Kidney (tissue), 14 donors: Measurements from ENCODE around the gene LRRC59. TPM values are rescaled to one million over a fixed set of nuclear protein-coding genes. Genes with fewer than 3 reads are reported as not detected.
"Not testable (repeated sequence)": the region's sequence is repeated elsewhere in the genome, so short reads cannot be mapped to it uniquely, and the experiment has no call there.

Experiments used
- DNase-seq, 5 donors: peaks; one replicate each; pipeline ENCODE4 v3.0.0-alpha.2; 2013 to 2020
- FAIRE-seq: peaks from 2 replicates; lab custom pipeline; 2012; peaks lifted over from hg19 to GRCh38; lab: Jason Lieb, UNC
- H3K27ac ChIP-seq, 2 donors: one replicate each; pipeline ENCODE4 v1.7.0; 2013; ENCODE audit warnings: low read depth in 2 of 2, low read length in 2 of 2, inconsistent platforms in 1 of 2
- H3K27me3 ChIP-seq: one replicate; pipeline ENCODE4 v1.7.1; 2013; ENCODE audit warnings: low read length, inconsistent platforms; ENCODE audit not compliant: control insufficient read depth, insufficient read depth
- H3K36me3 ChIP-seq, 3 donors: one replicate each; pipeline versions ENCODE4 v1.7.0 to v1.7.1; 2013; ENCODE audit warnings: low read length in 3 of 3, control low read depth in 1 of 3, inconsistent platforms in 1 of 3; ENCODE audit not compliant: insufficient read depth in 3 of 3, control insufficient read depth in 2 of 3
- H3K4me1 ChIP-seq, 3 donors: one replicate each; pipeline versions ENCODE4 v1.7.0 to v1.7.1; 2013; ENCODE audit warnings: low read length in 3 of 3, inconsistent platforms in 1 of 3, low read depth in 1 of 3; ENCODE audit not compliant: control insufficient read depth in 2 of 3, insufficient read depth in 2 of 3
- H3K4me3 ChIP-seq, 3 donors: one replicate each; pipeline versions ENCODE4 v1.7.0 to v1.8.1; 2013; ENCODE audit warnings: low read length in 3 of 3, control low read depth in 1 of 3, inconsistent platforms in 1 of 3
- H3K9ac ChIP-seq, 3 donors: one replicate each; pipeline versions ENCODE4 v1.7.0 to v1.7.1; 2013; ENCODE audit warnings: low read length in 3 of 3, control low read depth in 1 of 3, inconsistent platforms in 1 of 3
- H3K9me3 ChIP-seq, 3 donors: one replicate each; pipeline versions ENCODE4 v1.7.0 to v1.7.1; 2013; ENCODE audit warnings: low read length in 3 of 3, control low read depth in 1 of 3, inconsistent platforms in 1 of 3; ENCODE audit not compliant: control insufficient read depth in 2 of 3, insufficient read depth in 1 of 3
- CTCF ChIP-seq: IDR thresholded peaks from 3 replicates; pipeline ENCODE4 v1.5.1; 2012; ENCODE audit warnings: mild to moderate bottlenecking, moderate library complexity, borderline replicate concordance; ENCODE audit not compliant: insufficient read depth; ENCODE audit errors: extremely low read depth
- intact Hi-C: fragments of 100-400 bp; cut with DNase I; formaldehyde crosslinking; loops from one replicate; pipeline ENCODE4 v1.11.1; 2022
- polyA plus RNA-seq: library from polyadenylated mRNA; stranded (reverse); fragments of 350-450 nt; fragmentation: Illumina TruSeq; extraction: RNeasy Lipid Tissue Mini Kit (QIAGEN cat#74804); gene quantifications from one replicate; pipeline ENCODE4 v1.2.3, GENCODE V29; 2014; ENCODE audit warnings: low read depth, low replicate concordance; ENCODE audit not compliant: insufficient read depth
- total RNA-seq: library from RNA; stranded (reverse); fragmentation: NEBNext Ultra II Directional; extraction: Animal tissue kit (Norgen Biotek cat#: 25700); gene quantifications from one replicate; pipeline ENCODE4 v1.2.1, GENCODE V29; 2021
- donor health status: control.
- donor health status: control.
- donor health status: control.
- donor health status: control.
- donor health status: control.
- donor health status: DM: yes; HTN: yes; CAD: no.
- donor health status: Normal renal cell carcinoma (clear cell type).

Gene LRRC59
- total and polyA plus RNA-seq, 2 donors from 2014 or later: 37.0 to 61.7 TPM

GRCh38 chr17:50407921-50408320 is 10.6 kb upstream of the LRRC59 start:
- H3K27me3 ChIP-seq: no peaks in the 10 kb centered on the region
- TF ChIP-seq CTCF: no peak
- no peaks in the 10 kb centered on the region for H3K4me1 ChIP-seq
- no peak for DNase-seq
- H3K27ac ChIP-seq: no peak overlapping the region
- no peak overlapping the region for H3K4me3 ChIP-seq
- intact Hi-C loops: no loop called here
- H3K9me3 ChIP-seq: no peaks in the 10 kb centered on the region
- no peak for FAIRE-seq
- no peak overlapping the region for H3K9ac ChIP-seq
- H3K36me3 ChIP-seq: no peaks in the 10 kb centered on the region

- TF ChIP-seq CTCF: no peak
- intact Hi-C loops: no loop called here
- no peak for DNase-seq
Measured at GRCh38 chr17:50406578-50406977, 9.3 kb upstream of the LRRC59 start.

GRCh38 chr17:50405351-50405750 is 8.0 kb upstream of the LRRC59 start:
- not testable (repeated sequence) for DNase-seq

More at GRCh38 chr17:50406578-50406977, 9.3 kb upstream of the LRRC59 start:
- H3K4me3 ChIP-seq: no peak overlapping the region
- no peaks in the 10 kb centered on the region for H3K9me3 ChIP-seq
- no peaks in the 10 kb centered on the region for H3K4me1 ChIP-seq
- no peaks in the 10 kb centered on the region for H3K27me3 ChIP-seq
- H3K27ac ChIP-seq: no peak overlapping the region
- H3K9ac ChIP-seq: no peak overlapping the region
- no peaks in the 10 kb centered on the region for H3K36me3 ChIP-seq
- no peak for FAIRE-seq

GRCh38 chr17:50399591-50399990 is 2.3 kb upstream of the LRRC59 start:
- H3K27me3 ChIP-seq, H3K9ac ChIP-seq, H3K4me3 ChIP-seq, H3K27ac ChIP-seq, intact Hi-C loops, FAIRE-seq, H3K9me3 ChIP-seq, DNase-seq, H3K36me3 ChIP-seq: not testable (repeated sequence)
- H3K4me1 ChIP-seq: peaks cover 3 to 15% (median 10%) of the 10 kb centered on the region in 3 donors

More at GRCh38 chr17:50405351-50405750, 8.0 kb upstream of the LRRC59 start:
- H3K9me3 ChIP-seq, H3K9ac ChIP-seq, H3K27me3 ChIP-seq, H3K36me3 ChIP-seq, H3K4me1 ChIP-seq, FAIRE-seq, intact Hi-C loops, H3K27ac ChIP-seq, H3K4me3 ChIP-seq: not testable (repeated sequence)

- H3K4me3 ChIP-seq, FAIRE-seq, H3K9ac ChIP-seq, H3K27me3 ChIP-seq, DNase-seq, intact Hi-C loops, H3K27ac ChIP-seq, H3K9me3 ChIP-seq: not testable (repeated sequence)
- Histone ChIP-seq H3K36me3 (peaks cover 5 to 11% (median 6%) of the 10 kb centered on the region in 3 donors), H3K4me1 (peaks cover 3 to 15% (median 10%) of the 10 kb centered on the region in 3 donors)
Measured at GRCh38 chr17:50398672-50399071, 1.3 kb upstream of the LRRC59 start.
